Glomerular endothelial cell (primary cell): ENCODE measurements around the gene SBF2. TPM values are rescaled to one million over a fixed set of nuclear protein-coding genes. Genes with fewer than 3 reads are reported as not detected.
A peak's percentile ranks its signal among the peaks of the same experiment; 100 is the strongest.
"Not testable (repeated sequence)": the region's sequence is repeated elsewhere in the genome, so short reads cannot be mapped to it uniquely, and the experiment has no call there.

Source experiments
- DNase-seq: peaks from one replicate; pipeline ENCODE4 v3.0.0-alpha.2; 2011; ENCODE audit warnings: low read depth, low spot score; ENCODE audit errors: extremely low read depth
- total RNA-seq: library from RNA; depleted of rRNA; stranded (reverse); fragments of >200 nt; gene quantifications from 2 replicates; pipeline ENCODE4 v1.2.3, GENCODE V29; 2015

The SBF2 gene
- total RNA-seq, 1 donor from 2014 or later: 35.5 TPM

DNA sequence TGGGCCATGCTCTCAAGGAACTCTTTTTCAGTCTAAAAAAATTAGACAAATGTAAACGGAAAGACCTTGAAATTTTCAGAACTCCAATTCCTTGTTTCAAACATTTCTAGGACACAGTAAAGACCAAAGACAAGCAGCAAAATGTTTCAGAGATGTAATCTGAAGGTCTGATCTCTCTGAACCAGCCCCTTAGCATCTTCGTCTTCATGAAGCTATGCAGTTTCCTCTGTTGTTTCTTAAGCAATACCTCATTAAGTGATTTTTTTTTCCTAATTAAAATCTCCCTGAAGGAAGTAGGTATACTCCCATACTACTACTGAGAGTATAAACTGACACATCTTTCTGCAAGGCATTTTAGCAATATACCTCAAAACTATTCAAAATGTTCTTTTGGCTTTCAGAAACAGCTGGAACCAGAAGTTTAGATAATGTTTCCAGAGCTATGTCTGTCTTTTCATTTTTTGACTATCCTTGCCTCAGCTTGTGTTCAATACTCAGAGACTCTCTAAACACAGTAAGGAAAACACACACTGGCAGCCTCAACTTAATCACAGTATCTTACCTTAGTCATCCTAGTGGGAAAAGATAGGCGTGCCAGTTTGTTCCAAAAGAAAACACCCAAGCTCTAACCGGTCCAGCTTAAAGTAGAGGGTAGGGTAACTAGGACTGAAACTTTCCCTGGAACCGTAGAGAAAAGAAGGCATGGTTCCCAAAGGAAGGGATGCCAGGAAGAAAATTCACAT lies 25.1 kb downstream of the SBF2 start:
- DNase-seq: no peak

DNA sequence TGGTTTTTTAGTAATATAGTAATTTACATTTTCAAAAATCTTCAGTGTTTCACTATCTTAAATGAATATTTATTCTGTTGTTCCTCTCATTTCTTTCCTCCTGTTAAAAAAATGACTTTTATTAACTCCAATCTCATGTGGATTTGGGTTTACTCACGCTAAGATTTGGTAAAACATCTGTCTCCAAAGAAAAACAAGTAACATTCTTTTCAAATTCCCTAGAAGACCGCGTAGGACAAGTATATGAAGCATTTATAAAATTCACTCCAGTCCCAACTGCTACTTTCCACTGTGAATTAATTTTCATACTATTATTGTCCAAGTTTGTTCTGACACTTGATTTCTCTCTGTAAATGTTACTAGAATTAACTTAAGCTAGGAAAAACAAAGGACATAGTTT lies 26.2 kb downstream of the SBF2 start:
- no peak for DNase-seq

DNA sequence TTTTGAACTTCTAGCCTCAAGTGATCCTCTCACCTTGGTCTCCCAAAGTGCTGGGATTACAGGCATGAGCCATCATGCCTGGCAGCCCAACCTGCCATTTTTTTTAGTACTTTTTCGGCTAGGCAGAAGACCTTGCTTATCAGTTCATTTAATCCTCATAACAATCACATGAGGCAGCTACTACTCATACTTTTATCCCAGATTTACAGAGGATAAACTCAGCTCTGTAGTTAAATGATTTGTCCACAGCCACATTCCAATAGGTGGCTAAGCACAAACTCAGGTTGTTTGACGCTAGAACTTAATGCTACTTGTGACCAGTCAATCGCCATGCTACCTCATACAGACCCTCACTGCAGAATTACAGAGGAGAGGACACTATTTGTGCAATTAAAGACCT lies 28.1 kb downstream of the SBF2 start:
- no peak for DNase-seq

DNA sequence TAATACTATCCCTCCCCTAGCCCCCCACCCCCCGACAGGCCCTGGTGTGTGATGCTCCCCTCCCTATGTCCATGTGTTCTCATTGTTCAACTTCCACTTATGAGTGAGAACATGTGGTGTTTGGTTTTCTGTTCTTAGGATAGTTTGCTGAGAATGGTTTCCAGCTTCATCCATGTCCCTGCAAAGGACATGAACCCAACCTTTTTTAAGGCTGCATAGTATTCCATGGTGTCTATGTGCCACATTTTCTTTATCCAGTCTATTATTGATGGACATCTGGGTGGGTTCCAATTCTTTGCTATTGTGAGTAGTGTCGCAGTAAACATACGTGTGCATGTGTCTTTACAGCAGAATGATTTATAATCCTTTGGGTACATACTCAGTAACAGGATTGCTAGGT lies 29.3 kb downstream of the SBF2 start:
- not testable (repeated sequence) for DNase-seq

DNA sequence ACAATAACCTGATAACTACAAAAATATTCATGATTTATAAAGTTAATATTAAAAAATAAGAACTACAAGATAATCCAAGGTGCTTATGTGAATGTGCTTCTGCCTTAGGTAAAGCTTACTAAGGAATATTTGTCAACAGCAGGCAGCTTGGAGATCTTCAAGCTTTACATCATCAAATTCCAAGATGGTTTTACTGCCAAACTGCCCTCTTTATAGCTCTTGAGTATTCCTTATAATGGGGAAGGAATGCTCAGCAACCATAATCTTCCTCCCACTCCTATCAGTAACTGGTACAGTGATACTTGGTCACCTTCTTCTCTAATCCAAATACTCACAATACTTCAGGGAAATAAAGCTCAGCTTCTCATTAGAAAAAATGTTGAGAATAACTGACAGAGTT lies 30.1 kb downstream of the SBF2 start:
- DNase-seq: no peak

DNA sequence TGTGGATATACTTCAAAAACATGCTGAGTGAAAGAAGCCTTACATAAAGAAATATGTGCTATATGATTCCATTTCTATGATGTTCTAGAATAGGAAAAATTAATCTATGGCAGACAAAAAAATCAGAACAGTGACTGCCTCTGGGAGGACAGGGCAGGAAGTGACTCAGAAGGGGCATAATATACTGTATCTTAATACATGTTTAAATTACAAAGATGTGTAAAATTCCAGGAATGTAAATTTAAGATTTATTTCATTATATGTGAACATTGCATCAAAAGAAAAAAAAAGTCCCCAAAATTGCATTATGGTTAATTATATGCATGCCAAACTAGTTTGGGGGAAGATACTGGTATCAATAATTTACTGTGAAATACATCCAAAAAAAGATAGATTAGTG lies 32.2 kb downstream of the SBF2 start:
- no peak for DNase-seq

DNA sequence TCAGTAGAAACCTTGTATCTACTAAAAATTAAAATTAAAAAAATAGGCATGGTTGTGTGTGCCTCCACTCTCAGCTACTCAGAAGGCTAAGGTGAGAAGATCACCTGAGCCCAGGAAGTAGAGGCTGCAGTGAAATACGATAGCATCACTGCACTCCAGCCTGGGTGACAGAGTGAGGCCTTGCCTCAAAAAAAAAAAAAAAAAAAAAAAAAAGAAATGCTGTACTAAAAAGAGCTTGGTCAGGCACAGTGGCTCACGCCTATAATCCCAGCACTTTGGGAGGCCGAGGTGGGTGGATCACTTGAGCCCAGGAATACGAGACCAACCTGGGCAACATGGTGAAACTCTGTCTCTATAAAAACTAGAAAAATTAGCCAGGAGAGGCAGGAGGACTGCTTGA lies 36.5 kb downstream of the SBF2 start:
- no peak for DNase-seq

DNA sequence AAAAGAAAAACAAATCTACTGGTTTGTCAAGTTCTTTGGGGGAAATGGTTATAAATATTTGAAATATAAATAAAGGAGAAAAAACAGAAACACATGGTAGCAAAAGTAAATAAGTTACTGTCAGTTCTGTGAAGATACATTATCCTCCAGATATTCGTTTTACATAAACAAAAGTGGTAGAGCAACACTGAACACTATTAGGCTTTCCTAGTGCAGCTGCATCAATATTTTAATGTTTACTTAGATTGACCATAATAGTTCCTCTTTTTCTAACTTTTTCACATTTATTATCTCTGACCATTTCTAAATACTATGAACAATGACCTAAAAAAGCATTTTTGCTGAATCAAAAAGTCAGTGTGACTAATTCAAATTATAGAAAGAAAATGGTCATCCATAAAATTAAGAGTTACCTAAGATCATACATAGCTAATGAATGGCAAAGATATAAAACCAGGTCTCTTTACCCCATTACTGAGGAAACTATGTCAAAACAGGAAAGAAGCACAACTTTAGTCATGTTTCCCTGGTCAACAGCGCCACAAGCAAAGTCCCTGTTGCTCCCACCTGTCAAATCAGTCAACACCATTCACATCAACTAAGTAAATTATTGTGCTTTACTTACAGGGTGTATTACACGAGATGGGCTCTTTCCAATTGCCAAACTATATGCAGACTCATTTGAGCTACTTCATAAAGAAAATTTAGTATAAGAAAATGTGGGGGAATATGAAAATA lies 38.5 kb downstream of the SBF2 start:
- no peak for DNase-seq

DNA sequence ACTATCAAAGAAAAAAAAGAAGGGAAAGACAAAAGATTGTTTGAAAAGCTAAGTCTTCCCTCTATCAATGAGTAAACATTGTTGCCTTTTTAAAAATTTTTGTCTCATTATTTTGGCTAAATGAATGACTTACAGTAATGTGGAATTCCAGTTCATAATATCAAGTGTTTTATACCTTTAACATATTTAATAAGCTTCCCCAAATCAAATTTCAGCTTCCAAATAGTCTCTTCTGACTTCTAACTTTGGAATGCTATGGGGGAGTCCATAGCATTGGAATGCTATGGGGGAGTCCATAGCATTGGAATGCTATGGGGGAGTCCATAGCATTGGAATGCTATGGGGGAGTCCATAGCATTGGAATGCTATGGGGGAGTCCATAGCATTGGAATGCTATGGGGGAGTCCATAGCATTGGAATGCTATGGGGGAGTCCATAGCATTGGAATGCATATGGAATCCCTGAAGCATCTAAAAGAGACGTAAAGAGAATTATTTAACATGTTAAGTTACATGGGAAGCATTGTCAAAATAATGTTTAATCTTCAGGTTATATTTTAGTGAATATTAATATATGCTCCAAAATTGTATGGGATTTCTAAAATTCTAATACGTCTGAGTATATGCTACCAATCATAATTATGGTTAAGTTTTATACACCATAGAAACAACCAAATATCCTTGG lies 44.4 kb downstream of the SBF2 start:
- DNase-seq: not testable (repeated sequence)

DNA sequence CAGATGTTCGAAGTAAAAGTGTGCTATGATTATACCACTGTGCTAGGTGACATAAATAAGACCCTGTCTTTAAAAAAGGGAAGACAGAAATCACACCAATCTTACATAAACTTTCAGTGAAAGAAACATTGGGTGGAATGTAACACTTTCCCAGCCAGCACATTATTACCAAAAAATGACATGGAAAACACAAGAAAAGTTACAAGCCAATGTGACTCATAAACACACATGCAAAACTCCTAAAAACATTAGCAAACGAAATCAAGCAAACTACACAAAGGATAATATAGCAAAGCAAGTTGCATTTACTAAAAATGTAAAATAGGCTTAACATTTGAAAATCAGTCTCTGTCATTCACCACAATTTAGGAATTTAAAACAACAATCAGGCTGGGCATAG lies 47.0 kb downstream of the SBF2 start:
- no peak for DNase-seq

DNA sequence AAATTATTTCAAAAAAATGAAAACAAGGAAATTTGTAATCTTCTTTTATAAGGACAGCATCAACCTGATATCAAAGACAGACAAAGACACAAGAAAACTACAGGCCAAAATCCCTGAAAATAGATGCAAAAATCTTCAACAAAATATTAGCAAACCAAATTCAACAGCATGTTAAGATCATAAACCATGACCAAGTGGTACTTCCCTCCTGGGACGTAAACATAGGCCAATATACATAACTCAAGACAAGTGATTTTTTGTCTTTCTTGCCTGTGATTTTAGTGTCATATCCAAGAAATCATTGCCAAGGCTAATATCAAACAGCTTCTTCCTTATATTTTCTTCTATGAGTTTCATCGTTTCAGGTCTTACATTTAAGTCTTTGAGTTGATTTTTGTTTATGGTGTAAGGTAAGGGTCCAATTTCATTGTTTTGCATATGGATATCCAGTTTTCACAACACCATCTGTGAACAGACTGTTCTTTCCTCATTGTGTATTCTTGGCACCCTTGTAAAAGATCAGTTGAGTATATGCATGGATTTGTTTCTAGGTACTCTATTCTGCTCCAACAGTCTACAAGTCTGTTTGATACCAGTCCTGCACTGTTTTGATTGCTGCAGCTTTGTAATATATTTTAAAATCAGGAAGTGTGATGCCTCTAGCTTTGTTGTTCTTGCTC lies 50.0 kb downstream of the SBF2 start:
- no peak for DNase-seq

DNA sequence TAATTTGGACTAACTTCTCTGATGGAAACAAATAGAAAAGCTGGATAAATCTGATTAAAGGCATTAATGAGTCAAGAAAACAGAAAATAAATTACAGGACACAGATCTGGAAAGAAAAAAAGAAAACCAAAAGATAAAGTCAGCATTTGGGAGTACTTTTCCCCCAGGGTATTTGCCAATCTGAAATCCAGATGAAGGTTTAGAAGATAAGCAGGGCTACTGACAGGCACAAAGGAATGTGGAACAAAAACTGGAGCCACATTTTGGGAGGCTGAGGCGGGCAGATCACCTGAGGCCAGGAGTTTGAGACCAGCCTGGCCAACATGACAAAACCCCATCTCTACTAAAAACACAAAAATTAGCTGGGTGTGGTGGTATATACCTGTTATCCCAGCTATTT lies 57.2 kb downstream of the SBF2 start:
- no peak for DNase-seq

DNA sequence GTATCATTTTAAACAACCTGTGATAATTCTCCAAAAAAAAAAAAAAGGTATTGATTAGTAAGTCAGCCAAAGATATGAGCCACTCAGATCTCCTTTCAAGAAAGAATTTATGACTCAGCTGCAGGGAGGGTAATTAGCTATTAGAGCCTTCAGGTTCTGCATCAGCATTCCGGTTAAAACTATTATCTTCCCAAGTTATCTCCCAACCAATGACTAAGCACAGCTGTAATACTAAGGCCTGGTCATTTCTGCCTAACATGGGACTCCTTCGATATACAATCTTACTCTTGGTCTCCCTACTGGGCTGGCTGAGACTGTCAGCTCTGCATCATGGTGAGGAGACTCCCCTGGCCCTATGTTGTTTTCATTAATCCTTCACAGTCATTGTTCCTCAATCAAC lies 60.4 kb downstream of the SBF2 start:
- peak; percentile 12 for DNase-seq

DNA sequence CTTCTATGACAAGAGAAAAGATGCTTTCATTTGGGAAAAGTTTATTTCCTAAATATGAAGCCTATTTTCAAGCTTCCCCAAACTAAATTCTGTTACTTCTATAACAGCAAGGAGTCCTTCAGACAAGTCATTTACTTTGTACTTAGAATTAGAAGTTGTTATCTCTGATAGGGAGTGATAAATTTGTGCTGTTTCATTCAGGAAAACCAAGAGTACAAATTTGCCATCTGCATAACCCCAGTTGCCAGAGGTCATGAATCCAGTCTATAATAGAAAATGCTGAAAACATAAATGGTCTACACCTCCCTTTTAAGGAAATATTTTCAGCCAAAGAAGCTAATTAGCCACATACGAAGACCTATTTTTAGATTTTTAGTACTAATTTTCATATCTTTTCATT lies 61.3 kb downstream of the SBF2 start:
- no peak for DNase-seq

DNA sequence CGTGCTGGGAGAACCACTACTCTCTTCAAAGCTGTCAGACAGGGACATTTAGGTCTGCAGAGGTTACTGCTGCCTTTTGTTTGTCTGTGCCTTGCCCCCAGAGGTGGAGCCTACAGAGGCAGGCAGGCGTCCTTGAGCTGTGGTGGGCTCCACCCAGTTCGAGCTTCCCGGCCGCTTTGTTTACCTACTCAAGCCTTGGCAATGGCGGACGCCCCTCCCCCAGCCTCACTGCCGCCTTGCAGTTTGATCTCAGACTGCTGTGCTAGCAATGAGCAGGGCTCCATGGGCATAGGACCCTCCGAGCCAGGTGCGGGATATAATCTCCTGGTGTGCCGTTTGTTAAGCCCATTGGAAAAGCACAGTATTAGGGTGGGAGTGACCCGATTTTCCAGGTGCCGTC lies 62.2 kb downstream of the SBF2 start:
- DNase-seq: not testable (repeated sequence)

DNA sequence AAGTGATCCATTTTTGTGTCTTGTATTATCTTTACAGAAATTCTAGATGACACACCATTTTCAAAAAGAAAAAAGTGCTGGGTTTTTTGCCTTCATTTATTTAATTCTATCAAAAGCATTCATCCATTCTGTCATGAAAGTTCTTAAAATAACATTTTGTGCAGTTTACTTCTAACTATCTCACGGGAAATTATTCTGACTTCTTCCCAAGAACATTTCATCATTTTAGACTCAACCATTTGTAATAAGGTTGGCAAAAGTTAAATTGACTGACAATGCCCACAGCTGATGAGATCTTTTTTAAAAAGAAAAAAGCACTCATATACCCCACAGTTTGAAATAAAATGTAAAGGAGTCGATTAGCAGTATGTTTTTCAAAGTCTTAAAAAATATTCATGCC lies 68.5 kb downstream of the SBF2 start:
- no peak for DNase-seq

DNA sequence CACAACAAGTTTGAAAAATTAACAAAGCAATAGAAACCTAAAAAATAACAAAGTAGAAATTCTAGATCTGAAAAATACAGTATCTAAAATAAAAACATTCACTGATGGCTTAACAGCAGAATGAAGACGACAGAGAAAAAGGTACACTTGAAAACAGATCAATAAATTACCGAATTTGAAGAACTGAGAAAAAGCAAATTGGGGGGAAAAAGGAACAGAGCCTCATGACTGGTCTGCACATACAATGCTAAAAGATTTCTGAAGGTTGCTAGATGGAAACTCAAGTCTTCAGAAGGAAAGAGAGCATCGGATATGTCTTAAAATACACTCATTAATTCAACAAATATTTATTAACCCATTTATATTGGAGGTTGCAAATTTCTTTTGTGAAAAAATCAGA lies 71.6 kb downstream of the SBF2 start:
- no peak for DNase-seq

DNA sequence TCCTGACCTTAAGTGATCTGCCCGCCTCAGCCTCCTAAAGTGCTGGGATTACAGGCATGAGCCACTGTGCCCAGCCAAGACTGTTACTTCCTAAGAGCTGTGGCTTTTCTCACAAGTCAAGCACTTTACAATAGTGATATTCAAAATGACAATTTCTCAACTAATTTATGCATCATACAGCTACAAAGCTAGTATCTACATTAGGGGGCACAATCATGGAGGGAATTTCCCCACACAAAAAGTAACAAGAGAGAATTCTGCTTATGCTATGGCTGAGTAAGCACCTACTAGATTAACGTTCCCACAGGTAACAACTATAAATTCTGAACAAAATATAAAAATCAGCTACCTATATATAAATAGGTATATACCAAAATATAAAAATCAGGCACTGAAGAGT lies 72.7 kb downstream of the SBF2 start:
- DNase-seq: no peak

DNA sequence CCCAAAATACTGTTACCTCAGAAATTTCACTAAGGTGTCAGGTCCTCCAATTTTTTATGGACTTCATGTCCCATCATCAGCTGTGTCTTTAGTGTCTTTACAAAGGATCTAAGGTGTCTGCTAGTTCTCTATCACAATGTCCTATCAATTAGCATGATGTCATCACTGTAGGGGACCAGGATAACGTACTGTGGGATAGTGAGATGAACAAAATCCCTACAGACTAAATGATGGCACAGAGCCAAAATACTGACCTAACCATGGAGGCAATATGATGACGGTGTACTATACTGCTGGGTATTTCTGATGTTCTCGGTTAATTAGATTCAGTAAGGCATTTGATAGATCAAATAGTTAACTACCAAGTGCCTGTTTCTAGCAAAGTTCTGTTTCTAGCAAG lies 82.5 kb downstream of the SBF2 start:
- DNase-seq: no peak

DNA sequence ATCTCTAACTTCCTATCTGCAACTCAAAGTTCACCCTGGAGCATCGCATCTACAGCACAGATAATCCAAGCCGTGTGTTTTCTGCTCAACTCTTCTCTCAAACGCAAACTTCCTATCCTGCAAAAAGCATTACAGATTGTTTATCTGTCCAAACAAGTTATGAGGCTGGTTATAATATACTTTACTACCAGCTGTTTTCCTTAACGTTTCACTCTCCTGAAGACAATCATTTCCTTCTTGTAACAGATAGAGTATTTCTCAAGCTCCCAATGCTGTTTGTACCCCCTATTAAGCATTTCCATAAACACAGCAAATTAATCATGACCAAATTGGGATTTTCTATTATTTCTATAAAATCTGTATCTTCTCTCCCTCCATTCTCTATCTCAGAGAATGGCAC lies 84.7 kb downstream of the SBF2 start:
- DNase-seq: no peak

DNA sequence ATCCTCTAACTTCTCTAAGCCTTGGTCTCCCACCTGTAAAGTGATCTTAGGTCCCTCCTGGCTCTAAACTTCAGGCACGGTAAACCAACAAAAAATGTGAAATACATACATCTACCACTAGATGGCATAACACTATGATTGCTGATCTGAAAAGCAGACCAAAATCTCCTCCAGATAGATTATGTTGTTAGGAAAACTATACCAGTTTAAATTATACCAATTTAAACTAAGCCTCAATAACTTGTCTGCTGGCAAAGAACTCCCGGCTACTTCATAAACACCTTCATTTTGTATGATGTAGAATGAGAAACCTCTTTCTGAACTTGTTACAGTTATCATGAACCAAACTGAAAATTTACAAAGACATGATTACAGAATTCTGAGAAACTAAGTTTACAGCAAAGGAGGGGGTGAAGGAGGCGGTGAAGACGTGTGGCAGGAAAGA lies 85.9 kb downstream of the SBF2 start:
- peak; percentile 37 for DNase-seq
